PC-3 (cell line): ENCODE measurements around the gene FASTK.

Experiments
- CTCF ChIP-seq: fragments of 300-600 bp; sonication (generic); conservative IDR thresholded peaks from 2 replicates; pipeline ENCODE4 v1.5.1; 2017; ENCODE audit warnings: antibody characterized with exemption, low read depth, mild to moderate bottlenecking, low read length
- EZH2 ChIP-seq: fragments of 300-600 bp; sonication (generic); IDR thresholded peaks from one replicate; pipeline ENCODE4 v1.6.1; 2017; ENCODE audit warnings: antibody characterized with exemption, mild to moderate bottlenecking, low read length; ENCODE audit not compliant: unreplicated experiment

- TF ChIP-seq CTCF (no peak), EZH2 (no peak)
Measured at GRCh38 chr7:151062399-151063211, 18.0 kb downstream of the FASTK start.
